IMR-90 (cell line): ENCODE results near the gene ATP2B2.

Experiments
- CEBPB ChIP-seq: IDR thresholded peaks from 2 replicates; pipeline ENCODE4 v1.6.1; 2012; ENCODE audit warnings: low read depth, low read length, improper control_type of control experiment
- CTCF ChIP-seq: conservative IDR thresholded peaks from 2 replicates; pipeline ENCODE4 v1.5.1; 2012; ENCODE audit warnings: mild to moderate bottlenecking, low read depth, low read length, improper control_type of control experiment
- MXI1 ChIP-seq: IDR thresholded peaks from 2 replicates; pipeline ENCODE4 v1.6.1; 2012; ENCODE audit warnings: low read depth, mild to moderate bottlenecking, low read length, moderate library complexity, borderline replicate concordance
- NFE2L2 ChIP-seq: fragments of 150-350 bp; IDR thresholded peaks from 2 replicates; pipeline ENCODE4 v1.6.1; 2016; ENCODE audit warnings: low read depth, mild to moderate bottlenecking, low read length
- POLR2A ChIP-seq: IDR thresholded peaks from 2 replicates; pipeline ENCODE4 v1.6.1; 2012; ENCODE audit warnings: mild to moderate bottlenecking, low read depth, low read length
- RFX5 ChIP-seq: IDR thresholded peaks from 2 replicates; pipeline ENCODE4 v1.8.0; 2012; ENCODE audit warnings: low read depth, mild to moderate bottlenecking, low read length, moderate library complexity

GRCh38 chr3:10286596-10287295 lies 218.6 kb downstream of the ATP2B2 start:
- peak; percentile 57 for TF ChIP-seq CTCF
- no peak for TF ChIP-seq POLR2A
- no peak for TF ChIP-seq MXI1
- no peak for TF ChIP-seq CEBPB
- no peak for TF ChIP-seq NFE2L2
- no peak for TF ChIP-seq RFX5
